HG02870 (cell line): ENCODE results near the gene GRID2.

Source experiments
- ATAC-seq: cut with Tn5 transposase; IDR thresholded peaks from one replicate; pipeline ENCODE4 v1.9.1; 2021; ENCODE audit warnings: mild to moderate bottlenecking, moderate library complexity; ENCODE audit not compliant: unreplicated experiment

GRID2 gene

DNA sequence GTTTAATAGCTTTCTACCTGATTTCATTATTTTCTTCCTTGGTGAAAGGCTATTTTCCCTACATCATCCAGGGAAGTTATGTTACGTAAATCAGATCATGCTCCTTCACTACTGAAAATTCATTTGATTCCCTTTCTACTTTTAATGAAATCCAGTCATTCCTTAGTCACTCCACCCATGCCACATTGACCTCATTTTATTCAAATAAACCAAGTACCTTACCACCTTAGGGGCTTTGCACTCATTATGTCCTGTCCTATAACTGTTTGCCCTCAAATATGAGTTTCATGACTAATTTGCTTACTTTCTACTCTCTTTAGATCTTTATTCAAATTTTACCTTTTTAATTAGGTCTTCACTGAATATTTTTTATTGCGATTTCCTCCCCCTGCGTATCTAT lies 374.0 kb downstream of the GRID2 start:
- no peak for ATAC-seq

DNA sequence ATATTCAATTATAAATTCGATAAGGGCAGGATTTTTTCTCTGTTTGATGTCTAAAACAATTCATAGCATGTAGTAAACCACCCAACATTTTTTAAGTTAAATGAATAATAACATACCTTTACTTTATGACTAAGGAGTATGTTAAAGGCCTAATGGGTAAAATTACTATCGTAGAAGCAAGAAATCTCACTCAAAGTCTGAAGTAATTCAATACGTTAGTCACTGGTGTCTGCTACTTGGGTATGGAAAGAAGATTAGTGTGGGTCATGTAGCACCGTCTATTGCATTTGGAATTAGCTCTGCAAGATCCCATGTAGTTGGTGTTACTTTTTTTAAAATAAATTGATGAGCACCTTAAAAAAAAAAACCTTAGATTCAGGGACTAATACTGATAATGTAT lies 374.5 kb downstream of the GRID2 start:
- no peak for ATAC-seq

DNA sequence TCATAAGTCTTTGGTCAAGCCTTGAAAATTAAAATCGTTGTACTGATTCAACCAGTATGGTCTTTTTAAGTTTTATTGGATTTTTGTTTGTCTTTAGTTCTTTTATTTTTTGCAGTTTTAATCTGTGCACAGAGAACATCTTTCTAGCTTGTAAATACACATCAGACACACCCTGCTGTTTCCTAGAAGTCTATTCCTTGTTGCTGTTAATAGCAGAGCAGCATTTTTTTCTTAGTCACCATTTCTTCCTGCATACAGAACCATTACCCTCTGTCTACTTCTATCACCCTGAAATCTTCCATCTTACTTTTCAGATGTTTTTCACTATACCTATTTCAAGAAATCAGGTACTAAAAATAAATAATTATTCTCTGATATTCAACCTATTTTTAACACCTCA lies 375.4 kb downstream of the GRID2 start:
- ATAC-seq: no peak

DNA sequence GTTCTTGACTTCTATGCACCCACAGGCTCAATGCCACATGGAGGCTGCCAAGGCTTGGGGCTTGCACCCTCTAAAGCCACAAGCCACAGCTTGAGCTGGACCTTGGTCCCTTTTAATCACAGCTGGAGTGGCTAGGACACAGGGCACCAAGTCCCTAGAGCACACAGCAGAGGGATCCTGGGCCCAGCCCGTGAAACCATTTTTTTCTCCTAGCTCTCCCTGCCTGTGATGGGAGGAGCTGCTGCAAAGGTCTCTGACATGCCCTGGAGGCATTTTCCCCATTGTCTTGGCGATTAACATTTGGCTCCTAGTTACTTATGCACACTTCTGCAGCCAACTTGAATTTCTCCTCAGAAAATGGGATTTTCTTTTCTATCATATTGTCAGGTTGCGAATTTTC lies 410.9 kb downstream of the GRID2 start:
- ATAC-seq: no peak

DNA sequence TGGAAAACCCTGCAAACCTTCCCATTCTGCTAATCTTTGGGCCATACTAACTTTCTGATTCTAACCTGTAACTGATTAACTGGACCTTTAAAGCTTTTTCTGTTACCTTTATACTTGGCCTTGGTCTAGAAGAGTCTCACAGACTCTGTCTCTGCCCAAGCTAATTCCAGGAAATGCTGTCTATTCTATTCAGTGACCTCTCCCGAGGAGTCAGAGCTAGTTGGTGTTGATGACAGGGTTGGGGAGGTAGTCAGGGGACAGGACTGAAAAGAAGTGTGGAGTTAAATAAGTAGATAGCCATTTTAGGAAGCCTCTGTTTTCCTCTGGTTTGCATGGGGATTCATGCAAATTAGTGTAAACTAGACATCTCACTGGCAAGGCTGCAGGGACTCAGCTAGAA lies 429.5 kb downstream of the GRID2 start:
- no peak for ATAC-seq

DNA sequence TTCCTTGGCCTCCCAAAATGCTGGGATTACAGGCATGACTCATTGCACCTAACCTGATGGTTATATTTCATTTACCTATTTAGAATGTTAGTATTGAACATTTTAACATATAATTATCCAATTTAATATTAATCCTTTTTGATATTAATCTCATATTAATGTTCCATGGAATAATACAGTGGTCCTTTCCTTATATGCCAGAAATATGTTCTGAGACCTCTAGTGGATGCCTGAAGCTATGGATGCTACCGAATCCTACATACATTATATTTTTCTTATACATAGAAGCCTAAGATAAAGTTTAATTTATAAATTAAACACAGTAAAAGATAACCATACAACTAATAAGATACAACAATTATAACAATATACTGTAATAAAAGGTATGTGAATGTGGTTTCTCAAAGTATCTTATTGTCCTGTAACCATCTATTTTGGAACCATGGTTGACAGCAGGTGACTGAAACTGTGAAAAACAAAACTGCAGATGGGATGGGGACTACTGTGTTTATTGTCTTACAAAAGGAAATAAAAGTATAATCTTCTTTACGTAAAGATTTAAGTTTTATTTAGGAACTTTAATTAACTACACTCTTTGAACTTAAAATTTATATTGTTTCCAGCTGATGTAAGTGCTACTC lies 431.4 kb downstream of the GRID2 start:
- no peak for ATAC-seq

DNA sequence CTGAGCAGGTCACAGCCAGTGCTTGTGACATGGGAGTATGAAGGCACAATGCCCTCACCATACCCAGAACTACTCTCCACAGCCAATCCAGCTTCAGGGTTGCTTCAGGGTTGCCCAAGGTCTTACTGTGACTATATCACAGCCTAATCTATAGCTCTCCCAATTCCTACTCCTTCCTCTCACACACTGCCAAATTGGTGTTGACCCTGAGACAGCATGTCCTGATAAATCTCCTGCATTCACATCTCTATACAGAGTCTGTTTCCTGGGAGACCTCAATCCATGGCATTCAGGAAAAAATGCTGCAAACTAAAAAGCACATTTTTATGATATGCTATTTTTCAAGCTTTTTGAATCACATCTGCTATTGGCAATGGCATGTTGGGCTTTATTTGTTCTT lies 456.7 kb downstream of the GRID2 start:
- ATAC-seq: no peak

DNA sequence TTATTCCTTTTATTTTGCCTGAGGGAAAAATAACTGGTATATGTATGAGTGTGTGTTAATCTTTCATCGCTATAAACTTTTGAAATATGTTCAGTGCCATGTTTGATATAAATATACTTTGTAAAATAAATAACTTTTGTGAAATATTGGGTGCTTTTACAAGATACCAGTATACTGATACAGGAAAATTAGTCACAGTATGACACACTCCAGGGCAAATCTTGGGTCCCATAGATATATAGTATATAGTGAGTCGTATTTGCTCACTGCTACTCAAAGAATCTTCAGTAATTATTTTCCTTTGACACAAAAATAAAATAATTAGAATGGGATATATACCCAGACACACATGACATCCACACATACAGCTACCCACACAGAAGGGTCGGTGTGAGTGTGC lies 472.3 kb downstream of the GRID2 start:
- ATAC-seq: no peak

DNA sequence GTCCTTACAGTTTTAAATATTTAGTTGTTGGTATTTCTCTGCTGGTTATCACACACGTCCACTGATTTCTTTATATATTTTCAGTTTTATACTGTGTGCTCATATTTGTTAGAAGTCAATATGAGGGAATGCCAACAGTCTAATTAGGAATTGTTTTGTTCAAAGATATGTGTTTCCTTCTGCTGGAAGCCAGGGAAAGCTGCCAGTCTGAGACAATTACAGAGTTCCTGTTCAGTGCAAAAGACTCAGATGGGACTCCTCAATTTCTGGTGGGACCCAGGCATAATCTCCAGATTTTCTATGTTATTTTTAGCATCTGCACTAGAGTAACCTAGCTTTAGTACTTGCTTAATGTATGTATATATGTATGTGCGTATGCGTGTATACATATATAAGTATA lies 486.0 kb downstream of the GRID2 start:
- no peak for ATAC-seq

DNA sequence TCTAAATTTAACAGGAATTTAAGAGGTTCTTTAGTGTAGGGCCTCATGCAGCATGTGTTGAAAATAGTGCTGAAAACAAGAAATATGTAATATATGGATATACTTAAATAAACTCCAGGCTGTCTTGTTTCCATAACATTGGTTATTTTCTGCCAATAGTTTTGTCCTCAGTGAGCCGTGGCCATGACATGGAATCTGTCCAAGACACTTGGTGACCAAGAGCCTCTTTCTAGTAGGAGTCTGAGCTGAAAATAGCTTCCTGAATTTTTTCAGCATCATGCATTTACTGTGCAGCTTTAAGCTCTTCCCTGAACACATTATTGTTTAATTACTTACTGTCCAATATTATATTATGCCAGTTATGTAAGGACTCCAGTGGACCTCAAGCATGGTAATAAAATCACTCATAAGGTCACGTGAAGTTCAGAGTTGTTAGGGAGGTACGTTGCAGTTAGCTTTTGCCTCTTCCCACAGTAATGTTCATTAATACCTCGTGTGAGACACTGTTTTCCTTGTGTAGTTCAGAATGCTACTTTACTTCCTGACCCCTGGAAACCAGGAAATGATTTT lies 488.2 kb downstream of the GRID2 start:
- ATAC-seq: no peak

DNA sequence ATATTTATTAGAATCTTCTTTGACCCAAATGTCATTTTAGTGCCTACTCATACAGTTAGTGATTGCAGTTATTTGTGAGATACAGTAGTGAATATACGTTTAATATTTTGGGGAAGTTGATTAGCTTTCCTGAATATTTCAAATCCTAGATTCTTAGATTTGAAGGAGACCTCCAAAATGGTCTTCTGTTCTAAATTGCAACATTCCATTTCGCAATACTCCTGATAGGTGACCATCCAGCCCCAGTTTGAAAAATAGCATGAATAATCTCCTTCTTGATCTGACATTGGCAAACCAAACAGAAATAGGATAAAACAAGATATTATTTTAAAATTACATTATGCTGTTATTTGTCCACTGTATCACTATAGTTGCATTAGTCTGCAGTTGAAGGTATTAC lies 505.6 kb downstream of the GRID2 start:
- ATAC-seq: no peak

DNA sequence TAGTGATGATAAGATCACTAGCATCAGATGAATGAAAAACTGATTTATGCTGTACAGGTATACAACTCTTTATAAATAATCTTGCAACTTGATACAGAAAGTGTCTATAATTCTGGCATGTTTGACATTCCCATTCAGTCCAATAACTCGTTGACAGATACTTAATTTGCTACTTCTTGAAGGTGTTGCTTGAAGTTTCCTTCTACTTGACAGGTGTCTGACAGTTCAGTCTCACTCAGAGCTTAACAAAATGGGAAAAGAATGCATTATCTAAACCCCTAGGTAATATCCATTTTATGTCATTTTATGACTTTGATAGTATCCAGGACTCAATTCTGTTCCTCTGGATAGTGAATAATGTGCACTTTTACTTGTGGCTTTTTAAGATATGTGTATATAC lies 508.9 kb downstream of the GRID2 start:
- no peak for ATAC-seq

DNA sequence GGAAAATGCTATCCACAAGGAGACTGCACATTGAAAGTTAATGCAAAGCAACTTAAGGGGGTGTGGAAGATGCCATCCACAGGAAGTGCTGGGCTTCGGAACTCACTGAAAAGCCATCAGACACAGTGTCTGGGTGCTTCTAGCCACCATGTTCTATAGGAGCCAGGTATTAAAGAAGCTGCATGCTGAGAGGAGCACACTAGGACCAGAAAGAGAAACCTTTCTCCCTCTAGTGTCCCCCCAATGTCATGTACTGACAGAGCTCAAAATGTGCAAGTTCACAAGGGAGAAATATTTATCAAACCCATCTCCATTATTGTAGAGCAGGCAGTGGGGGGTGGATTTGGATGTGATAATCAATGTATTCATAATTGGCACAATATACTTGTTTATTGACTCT lies 510.9 kb downstream of the GRID2 start:
- ATAC-seq: no peak

DNA sequence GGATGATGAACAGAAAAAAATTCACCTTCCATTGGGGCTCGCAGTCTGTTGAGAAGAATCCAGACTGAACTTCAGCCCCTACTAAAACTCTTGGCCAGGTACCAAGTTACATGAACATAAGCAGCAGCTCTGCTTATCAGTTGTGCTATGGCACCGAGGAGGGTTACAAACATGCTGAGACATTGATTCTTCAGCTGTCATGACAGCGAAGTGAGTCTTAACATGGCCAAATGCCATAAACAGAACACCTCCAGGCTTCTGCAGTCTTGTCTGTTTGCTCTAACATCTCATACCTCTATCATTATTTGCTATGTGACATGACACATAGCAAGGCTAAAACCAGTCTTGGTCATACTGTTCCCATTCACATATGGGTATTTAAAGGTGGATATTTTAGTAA lies 521.5 kb downstream of the GRID2 start:
- ATAC-seq: no peak

DNA sequence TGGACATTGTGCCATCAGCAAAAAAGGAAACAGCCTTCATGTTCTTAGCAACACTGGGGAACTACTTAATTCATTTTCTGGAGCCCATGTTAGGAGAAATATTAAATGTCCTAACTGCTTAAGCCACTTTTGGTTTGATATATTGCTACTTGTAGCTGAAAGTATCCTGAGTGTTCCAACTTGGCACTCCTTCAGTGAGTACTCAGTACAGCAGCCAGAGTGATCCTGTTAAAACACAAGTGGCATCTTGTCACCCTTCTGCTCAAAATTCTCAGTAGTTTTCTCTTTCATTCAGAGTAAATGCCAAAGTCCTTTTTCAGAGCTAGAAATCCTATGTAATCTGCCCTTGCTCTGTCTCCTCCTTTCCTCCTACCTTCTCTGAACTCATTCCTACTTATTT lies 522.0 kb downstream of the GRID2 start:
- ATAC-seq: no peak

DNA sequence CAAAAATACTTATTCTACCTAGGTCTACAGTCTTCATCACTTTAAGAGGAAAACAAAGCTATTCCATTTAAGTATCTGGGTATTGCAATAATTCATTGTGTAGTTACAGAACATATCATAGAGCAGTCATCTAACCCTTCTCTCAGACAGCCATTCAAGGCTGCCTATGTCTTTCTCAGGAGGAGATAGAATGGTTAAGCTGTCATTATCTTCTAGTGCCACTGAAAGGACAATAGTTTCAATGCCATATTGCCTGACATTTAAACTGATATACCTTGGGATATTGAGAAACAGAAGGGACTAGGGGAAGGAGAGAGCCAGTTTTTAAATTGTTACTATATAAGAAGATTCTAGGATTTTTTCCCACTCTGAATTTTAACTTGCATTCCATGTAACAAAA lies 527.0 kb downstream of the GRID2 start:
- no peak for ATAC-seq

DNA sequence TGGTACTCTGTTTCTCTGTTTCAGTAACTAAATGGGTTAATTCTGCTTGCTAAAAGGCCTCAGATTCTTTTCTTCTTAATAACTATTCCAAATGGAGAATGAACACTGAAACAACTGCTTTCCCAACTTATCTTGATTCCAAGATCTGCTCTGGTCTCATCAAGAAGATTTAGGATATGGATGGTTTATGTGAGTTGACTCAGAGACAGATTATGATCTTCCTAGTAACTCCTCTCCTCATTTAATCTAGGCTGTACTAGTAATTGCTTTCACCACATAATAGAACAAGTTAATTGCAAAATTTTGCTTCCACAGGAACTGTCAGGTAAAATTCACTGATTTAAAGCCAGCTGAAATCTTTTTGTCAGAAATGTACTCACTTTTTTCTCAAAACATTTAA lies 537.1 kb downstream of the GRID2 start:
- ATAC-seq: no peak

DNA sequence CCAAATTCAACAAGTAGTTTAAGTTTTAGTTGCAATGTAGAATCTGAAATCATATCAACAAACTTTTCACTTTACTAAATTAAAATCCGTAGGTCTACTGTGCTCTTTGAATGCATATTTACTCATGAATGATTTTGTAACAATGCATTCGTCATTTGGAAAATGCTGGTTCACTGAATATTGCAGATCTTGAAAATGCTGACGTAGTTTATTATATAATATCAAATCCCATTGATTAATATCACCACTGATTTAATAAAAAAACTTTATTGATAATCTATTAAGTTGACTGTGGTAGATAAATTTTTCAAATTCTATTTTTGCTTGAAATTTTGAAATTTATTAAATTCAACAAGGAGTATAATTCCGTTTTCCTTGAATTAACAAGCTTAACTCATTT lies 540.0 kb downstream of the GRID2 start:
- ATAC-seq: no peak

DNA sequence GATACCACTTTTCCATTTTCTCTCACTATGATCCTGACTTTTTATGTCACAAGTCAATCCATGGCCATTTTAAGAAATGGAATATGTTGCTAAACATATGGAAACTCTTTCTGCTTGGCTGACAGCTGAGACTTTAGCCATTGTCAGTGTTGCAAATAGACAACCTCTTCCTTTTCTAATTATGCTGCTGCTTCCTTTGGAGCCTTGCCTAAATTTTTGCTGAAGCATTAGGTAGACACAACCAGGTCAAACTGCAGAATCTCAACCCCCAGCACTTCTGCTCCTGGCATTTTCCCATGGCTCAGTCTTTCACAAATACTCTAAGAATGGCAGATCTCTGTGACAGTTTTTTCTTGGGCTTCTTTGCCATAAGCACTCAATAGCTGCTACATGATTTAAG lies 543.3 kb downstream of the GRID2 start:
- no peak for ATAC-seq

DNA sequence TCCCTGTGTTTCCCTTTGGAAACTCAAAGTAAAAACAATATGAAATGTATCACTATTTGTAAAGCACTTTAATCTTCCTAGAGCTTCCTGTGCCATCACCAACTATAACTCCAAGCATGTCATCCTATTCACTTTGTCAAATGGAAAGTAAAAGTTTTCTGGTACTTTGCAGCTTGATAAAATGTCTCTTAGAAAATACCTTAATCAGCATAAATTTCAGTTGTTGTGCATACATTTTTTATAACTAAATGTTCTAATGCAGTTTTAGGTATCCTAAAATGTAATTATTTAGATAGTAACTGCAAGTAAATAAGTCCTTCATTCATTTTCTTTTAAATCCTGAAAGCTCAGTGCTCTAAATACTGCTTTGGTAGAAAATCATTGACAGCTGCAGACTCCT lies 558.7 kb downstream of the GRID2 start:
- no peak for ATAC-seq

DNA sequence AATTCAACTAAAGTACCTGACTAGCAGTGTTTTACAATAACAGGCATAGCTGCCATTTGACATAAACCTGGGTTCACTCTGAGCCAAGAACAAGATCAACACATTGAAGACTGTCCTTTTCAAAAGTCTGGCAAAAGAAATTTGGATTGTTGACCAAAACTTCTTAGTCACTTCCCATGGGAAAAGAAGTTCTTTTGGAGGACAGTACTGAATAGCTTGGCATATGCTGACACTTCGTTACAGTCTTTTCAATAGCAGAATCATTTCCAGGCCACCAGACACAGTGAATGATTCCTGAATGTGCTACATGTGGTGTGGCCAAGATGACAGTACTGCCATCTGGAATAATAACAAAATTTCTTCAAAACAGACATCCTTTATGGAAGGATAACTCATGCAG lies 560.3 kb downstream of the GRID2 start:
- ATAC-seq: no peak

DNA sequence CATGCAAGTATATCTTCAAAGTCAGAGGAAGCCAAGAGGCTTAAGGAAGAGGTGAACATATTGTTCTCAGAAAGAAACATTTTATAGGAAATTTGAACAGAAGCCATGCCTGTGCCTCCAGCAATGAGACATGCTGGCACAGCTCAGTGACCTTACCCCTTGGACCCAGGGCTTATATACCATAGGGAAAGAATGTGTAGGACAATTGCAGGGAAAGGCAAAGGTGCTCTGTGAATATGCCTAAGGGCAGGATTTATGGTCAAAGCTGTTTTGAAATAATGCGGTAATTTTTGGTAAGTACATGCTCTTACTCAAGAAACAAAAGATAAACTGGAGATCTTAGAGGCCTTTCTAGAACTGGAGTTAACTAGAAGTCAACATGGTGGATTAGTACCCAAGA lies 568.8 kb downstream of the GRID2 start:
- ATAC-seq: no peak

DNA sequence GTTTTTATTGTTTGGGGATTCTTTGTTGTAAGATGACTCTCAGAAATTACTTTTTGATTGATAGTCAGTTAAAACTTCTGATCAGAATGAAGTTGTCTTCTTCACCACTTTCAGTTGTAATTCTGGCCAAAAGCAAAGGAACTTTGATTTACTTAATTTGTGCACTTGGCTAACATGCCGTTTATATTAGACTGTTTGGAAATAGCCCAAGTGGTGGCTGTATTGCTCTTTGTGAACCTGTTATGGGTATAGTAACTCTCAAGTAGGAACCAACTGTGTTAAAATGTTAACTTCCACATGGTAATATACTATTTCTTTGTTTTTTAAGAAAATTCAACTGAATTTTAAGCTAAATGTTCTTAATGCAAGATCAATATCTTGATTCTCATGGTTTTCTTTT lies 581.9 kb downstream of the GRID2 start:
- ATAC-seq: no peak
